ENCODE measurements around the gene NSFL1C.

Gene NSFL1C

GRCh38 chr20:1397710-1398109, 68.9 kb downstream of the NSFL1C start:
- FAIRE-seq (no peak), DNase-seq (ENCODE audit: insufficient read length, low spot score) (no peak)
- no peak for TF ChIP-seq CTCF (IDR thresholded peaks at IDR 0.05; ENCODE audit: insufficient read depth, missing control alignments)

GRCh38 chr20:1396702-1397101, 69.9 kb downstream of the NSFL1C start:
- no peak for DNase-seq (ENCODE audit: insufficient read length, low spot score)
- no peak for FAIRE-seq

GRCh38 chr20:1396264-1396663, 70.4 kb downstream of the NSFL1C start:
- DNase-seq (ENCODE audit: insufficient read length, low spot score): no peak
- no peak for TF ChIP-seq CTCF (IDR thresholded peaks at IDR 0.05; ENCODE audit: insufficient read depth, missing control alignments)

More at GRCh38 chr20:1396702-1397101, 69.9 kb downstream of the NSFL1C start:
- no peak for TF ChIP-seq CTCF (IDR thresholded peaks at IDR 0.05; ENCODE audit: insufficient read depth, missing control alignments)

GRCh38 chr20:1394686-1395085, 72.0 kb downstream of the NSFL1C start:
- FAIRE-seq: no peak
- no peak for TF ChIP-seq CTCF (IDR thresholded peaks at IDR 0.05; ENCODE audit: insufficient read depth, missing control alignments)
- DNase-seq (ENCODE audit: insufficient read length, low spot score): no peak

More at GRCh38 chr20:1396264-1396663, 70.4 kb downstream of the NSFL1C start:
- no peak for FAIRE-seq

- FAIRE-seq (no peak), DNase-seq (ENCODE audit: insufficient read length, low spot score) (no peak)
- no peak for TF ChIP-seq CTCF (IDR thresholded peaks at IDR 0.05; ENCODE audit: insufficient read depth, missing control alignments)
These were observed 73.2 kb downstream of the NSFL1C start for GRCh38 chr20:1393507-1393882.

GRCh38 chr20:1392693-1393506, 73.7 kb downstream of the NSFL1C start, which contains the start of gene FKBP1A:
TSS of gene FKBP1A (minus strand) at chr20:1393054. CDS start at chr20:1392998, 56 bp downstream.
- FAIRE-seq: no peak
- DNase-seq (ENCODE audit: insufficient read length, low spot score): peak; percentile 12
- TF ChIP-seq CTCF (IDR thresholded peaks at IDR 0.05; ENCODE audit: insufficient read depth, missing control alignments): no peak

GRCh38 chr20:1392443-1392692, 74.3 kb downstream of the NSFL1C start:
- no peak for TF ChIP-seq CTCF (IDR thresholded peaks at IDR 0.05; ENCODE audit: insufficient read depth, missing control alignments)
- no peak for FAIRE-seq
- no peak for DNase-seq (ENCODE audit: insufficient read length, low spot score)
